ENCODE measurements around the gene SLC45A1. TPM values are rescaled to one million over a fixed set of nuclear protein-coding genes. Genes with fewer than 3 reads are reported as not detected.

The SLC45A1 gene
- total RNA-seq, 3 donors from 2014 or later (not counting 1 experiment from before 2014, with no cell fraction given), result 0.45 to 0.68 (median 0.52) TPM

GRCh38 chr1:8363767-8364301, 45.9 kb downstream of the SLC45A1 start:
- Mint-ChIP-seq H3K27ac (no peak overlapping the region), H3K4me3 (no peak overlapping the region), H3K4me1 (no peaks in the 10 kb centered on the region), H3K9me3 (no peaks in the 10 kb centered on the region), H3K36me3 (no peaks in the 10 kb centered on the region), H3K27me3 (ENCODE audit: low read depth in 2 of 2) (no peaks in the 10 kb centered on the region)
- ATAC-seq (no peak), DNase-seq (no peak)
- no peaks in the 10 kb centered on the region for H3K9me3 ChIP-seq (ENCODE audit: control insufficient read depth, insufficient read depth, low read length)
- no peak overlapping the region for H3K27ac ChIP-seq (ENCODE audit: low read length)
- H3K36me3 ChIP-seq (ENCODE audit: control insufficient read depth, insufficient read depth, low read length), result peaks cover 49% of the 10 kb centered on the region
- no peaks in the 10 kb centered on the region for H3K27me3 ChIP-seq (ENCODE audit: control insufficient read depth, insufficient read depth, low read length)
- H3K4me3 ChIP-seq (ENCODE audit: low read length), result no peak overlapping the region
- 93% methylated on average over 18 of the region's 18 CpGs for WGBS (ENCODE audit: insufficient coverage)
- intact Hi-C loops (cut with micrococcal nuclease), result no loop called here
- H3K4me1 ChIP-seq (ENCODE audit: control insufficient read depth, insufficient read depth, low read length), result no peaks in the 10 kb centered on the region
- no peak for TF ChIP-seq CTCF (IDR thresholded peaks at IDR 0.05)

- H3K27me3 Mint-ChIP-seq (ENCODE audit: low read depth in 2 of 2), result no peaks in the 10 kb centered on the region
Measured at GRCh38 chr1:8364528-8365442, 46.9 kb downstream of the SLC45A1 start.

GRCh38 chr1:8365661-8366362, 47.9 kb downstream of the SLC45A1 start:
- H3K27me3 Mint-ChIP-seq (ENCODE audit: low read depth in 2 of 2), result no peaks in the 10 kb centered on the region
- 98% methylated on average over 24 of the region's 24 CpGs for WGBS (ENCODE audit: insufficient coverage)
- no peaks in the 10 kb centered on the region for H3K9me3 ChIP-seq (ENCODE audit: control insufficient read depth, insufficient read depth, low read length)
- no peak for ATAC-seq
- H3K27ac ChIP-seq (ENCODE audit: low read length), result no peak overlapping the region
- H3K4me3 ChIP-seq (ENCODE audit: low read length), result no peak overlapping the region
- no peak overlapping the region for H3K27ac Mint-ChIP-seq
- no peak for TF ChIP-seq CTCF (IDR thresholded peaks at IDR 0.05)
- no peak overlapping the region for H3K4me3 Mint-ChIP-seq
- peaks cover 40% of the 10 kb centered on the region for H3K36me3 ChIP-seq (ENCODE audit: control insufficient read depth, insufficient read depth, low read length)
- intact Hi-C loops (cut with micrococcal nuclease), result no loop called here
- H3K27me3 ChIP-seq (ENCODE audit: control insufficient read depth, insufficient read depth, low read length), result no peaks in the 10 kb centered on the region
- no peaks in the 10 kb centered on the region for H3K36me3 Mint-ChIP-seq
- DNase-seq, result no peak
- peaks cover 0 to 18% of the 10 kb centered on the region in 2 donors for H3K4me1 Mint-ChIP-seq
- no peaks in the 10 kb centered on the region for H3K4me1 ChIP-seq (ENCODE audit: control insufficient read depth, insufficient read depth, low read length)
- H3K9me3 Mint-ChIP-seq, result no peaks in the 10 kb centered on the region

More at GRCh38 chr1:8364528-8365442, 46.9 kb downstream of the SLC45A1 start:
- Histone ChIP-seq H3K27me3 (ENCODE audit: control insufficient read depth, insufficient read depth, low read length) (no peaks in the 10 kb centered on the region), H3K36me3 (ENCODE audit: control insufficient read depth, insufficient read depth, low read length) (peaks cover 42% of the 10 kb centered on the region), H3K27ac (ENCODE audit: low read length) (no peak overlapping the region), H3K9me3 (ENCODE audit: control insufficient read depth, insufficient read depth, low read length) (no peaks in the 10 kb centered on the region), H3K4me1 (ENCODE audit: control insufficient read depth, insufficient read depth, low read length) (no peaks in the 10 kb centered on the region), H3K4me3 (ENCODE audit: low read length) (no peak overlapping the region)
- intact Hi-C loops (cut with micrococcal nuclease), result no loop called here
- Mint-ChIP-seq H3K9me3 (no peaks in the 10 kb centered on the region), H3K4me3 (no peak overlapping the region), H3K36me3 (no peaks in the 10 kb centered on the region), H3K4me1 (peaks cover 0 to 9% of the 10 kb centered on the region in 2 donors), H3K27ac (no peak overlapping the region)
- ATAC-seq (no peak), DNase-seq (no peak)
- no peak for TF ChIP-seq CTCF (IDR thresholded peaks at IDR 0.05)
- WGBS (ENCODE audit: insufficient coverage), result 96% methylated on average over 29 of the region's 29 CpGs
